Hepatocyte (in vitro differentiated cells): Measurements from ENCODE around the gene ANKRD22.

ENCODE experiments used
- EZH2phosphoT487 ChIP-seq: fragments of 200-600 bp; sonication (generic); IDR thresholded peaks from one replicate; pipeline ENCODE4 v1.6.1; 2018; ENCODE audit warnings: antibody characterized with exemption, mild to moderate bottlenecking, low read depth, moderate library complexity; ENCODE audit not compliant: unreplicated experiment, severe bottlenecking
- TF ChIP-seq, protein P1 (sequence below): fragments of 200-600 bp; sonication (generic); IDR thresholded peaks from 2 replicates; pipeline ENCODE4 v1.5.1; 2016; ENCODE audit warnings: antibody characterized with exemption, mild to moderate bottlenecking; ENCODE audit not compliant: poor library complexity

DNA sequence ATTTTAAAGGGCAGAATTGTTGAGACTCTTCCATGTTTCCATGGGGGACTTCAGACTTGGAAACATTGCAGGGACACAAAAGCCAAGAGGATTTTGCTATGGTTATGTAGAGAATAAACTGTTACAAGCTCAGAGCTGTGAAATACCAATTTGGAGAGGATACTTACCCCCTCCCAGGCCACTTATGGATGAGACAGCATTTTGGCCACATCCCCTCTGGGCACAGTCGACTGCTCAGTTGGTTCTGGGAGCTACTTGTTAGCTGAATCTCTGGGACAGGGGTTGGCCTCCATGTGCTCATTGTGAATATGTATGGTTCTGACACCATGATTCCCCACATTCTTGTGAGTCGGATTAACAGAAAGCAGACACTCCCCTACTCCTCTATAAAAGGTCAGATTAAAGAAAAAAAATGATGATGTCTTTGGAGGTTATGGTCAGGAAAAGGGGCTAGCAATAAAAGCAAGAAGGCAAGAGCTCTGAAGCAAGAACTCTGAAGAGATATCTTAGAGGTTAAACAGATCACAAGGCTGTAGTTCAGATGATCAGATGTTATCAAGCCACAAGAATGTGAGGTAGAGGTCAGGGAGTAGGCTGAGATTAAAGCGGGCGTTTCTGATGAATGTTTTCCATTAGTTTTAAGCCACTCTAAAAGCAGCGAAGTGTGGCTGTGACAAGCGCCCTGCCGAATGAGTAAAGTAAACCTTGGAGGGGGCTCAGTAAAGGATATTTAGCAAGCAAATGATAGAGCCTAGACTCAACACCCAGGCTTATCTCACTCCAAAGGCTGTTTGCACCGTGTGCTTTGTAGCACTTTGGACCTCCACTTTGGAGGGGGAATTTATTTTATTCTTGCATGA is 45.6 kb upstream of the ANKRD22 start:
- no peak for TF ChIP-seq EZH2phosphoT487
- TF ChIP-seq, protein P1, sequence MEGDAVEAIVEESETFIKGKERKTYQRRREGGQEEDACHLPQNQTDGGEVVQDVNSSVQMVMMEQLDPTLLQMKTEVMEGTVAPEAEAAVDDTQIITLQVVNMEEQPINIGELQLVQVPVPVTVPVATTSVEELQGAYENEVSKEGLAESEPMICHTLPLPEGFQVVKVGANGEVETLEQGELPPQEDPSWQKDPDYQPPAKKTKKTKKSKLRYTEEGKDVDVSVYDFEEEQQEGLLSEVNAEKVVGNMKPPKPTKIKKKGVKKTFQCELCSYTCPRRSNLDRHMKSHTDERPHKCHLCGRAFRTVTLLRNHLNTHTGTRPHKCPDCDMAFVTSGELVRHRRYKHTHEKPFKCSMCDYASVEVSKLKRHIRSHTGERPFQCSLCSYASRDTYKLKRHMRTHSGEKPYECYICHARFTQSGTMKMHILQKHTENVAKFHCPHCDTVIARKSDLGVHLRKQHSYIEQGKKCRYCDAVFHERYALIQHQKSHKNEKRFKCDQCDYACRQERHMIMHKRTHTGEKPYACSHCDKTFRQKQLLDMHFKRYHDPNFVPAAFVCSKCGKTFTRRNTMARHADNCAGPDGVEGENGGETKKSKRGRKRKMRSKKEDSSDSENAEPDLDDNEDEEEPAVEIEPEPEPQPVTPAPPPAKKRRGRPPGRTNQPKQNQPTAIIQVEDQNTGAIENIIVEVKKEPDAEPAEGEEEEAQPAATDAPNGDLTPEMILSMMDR: no peak
